GM19455 (cell line): ENCODE measurements around the gene IFNA5.

Experiments used
- ATAC-seq: cut with Tn5 transposase; IDR thresholded peaks from one replicate; pipeline ENCODE4 v1.9.1; 2021; ENCODE audit not compliant: unreplicated experiment

Gene IFNA5

GRCh38 chr9:21294904-21295538, 10.1 kb downstream of the IFNA5 start:
- ATAC-seq = no peak

GRCh38 chr9:21294364-21294774, 10.7 kb downstream of the IFNA5 start:
- ATAC-seq = no peak

- no peak for ATAC-seq
Observed at GRCh38 chr9:21289848-21290247, 15.3 kb downstream of the IFNA5 start.

- no peak for ATAC-seq
Observed at GRCh38 chr9:21287280-21287679, 17.8 kb downstream of the IFNA5 start.

- ATAC-seq = no peak
Observed at GRCh38 chr9:21286659-21287058, 18.5 kb downstream of the IFNA5 start.

GRCh38 chr9:21286099-21286498, 19.0 kb downstream of the IFNA5 start:
- no peak for ATAC-seq

GRCh38 chr9:21281275-21281674, 23.8 kb downstream of the IFNA5 start:
- ATAC-seq = no peak

- ATAC-seq = no peak
Observed at GRCh38 chr9:21268347-21268657, 36.8 kb downstream of the IFNA5 start.

GRCh38 chr9:21267485-21268346, 37.4 kb downstream of the IFNA5 start:
- ATAC-seq = peak; percentile 52

- ATAC-seq = no peak
Observed at GRCh38 chr9:21266733-21267484, 38.2 kb downstream of the IFNA5 start.

GRCh38 chr9:21265421-21266189, 39.5 kb downstream of the IFNA5 start:
- ATAC-seq = no peak

- ATAC-seq = no peak
Observed at GRCh38 chr9:21255538-21256212, 49.4 kb downstream of the IFNA5 start.
